Measurements from ENCODE around the gene RFNG.
A peak's percentile ranks its signal among the peaks of the same experiment; 100 is the strongest.

RFNG gene

GRCh38 chr17:82058855-82059249, 7.2 kb upstream of the RFNG start:
- Histone ChIP-seq H3K18ac (ENCODE audit: low read length) (no peak overlapping the region), H2BK5ac (ENCODE audit: low read length) (no peak overlapping the region), H2AK5ac (ENCODE audit: low read depth, low read length) (no peak overlapping the region), H4K8ac (ENCODE audit: low read depth, low read length) (no peak overlapping the region), H3K4me3 (ENCODE audit: low read length in 2 of 2) (peak overlapping the region in 1 of 2 donors; percentile 22), H2BK12ac (ENCODE audit: low read length) (peak overlapping the region; percentile 22), H2BK120ac (ENCODE audit: low read depth, low read length) (no peak overlapping the region), H3K27ac (replicated peaks; ENCODE audit: low read length) (no peak overlapping the region), H3K9me3 (replicated peaks in 1 of 2; ENCODE audit: control insufficient read depth in 2 of 2, insufficient read depth in 1 of 2, low read depth in 1 of 2, low read length in 2 of 2) (no peaks in the 10 kb centered on the region), H3K4me2 (ENCODE audit: insufficient read depth, low read length, poor library complexity, severe bottlenecking) (no peak overlapping the region), H3K9ac (ENCODE audit: low read depth, low read length, poor library complexity) (no peak overlapping the region), H3K23ac (ENCODE audit: low read depth, low read length, poor library complexity) (peak overlapping the region; percentile 55), H3K14ac (ENCODE audit: low read length) (no peak overlapping the region), H3K79me1 (ENCODE audit: low read depth, low read length) (peaks cover 8% of the 10 kb centered on the region), H3K36me3 (replicated peaks in 1 of 2; ENCODE audit: control insufficient read depth in 2 of 2, insufficient read depth in 2 of 2, low read length in 2 of 2) (peaks cover 72 to 98% of the 10 kb centered on the region in 2 donors), H3K4ac (ENCODE audit: low read length) (no peak overlapping the region), H4K91ac (ENCODE audit: low read depth, low read length, poor library complexity) (no peak overlapping the region), H2AFZ (ENCODE audit: low read length) (no peak overlapping the region), H2BK15ac (ENCODE audit: low read length) (no peak overlapping the region), H3K4me1 (ENCODE audit: control insufficient read depth in 2 of 2, insufficient read depth in 1 of 2, low read depth in 1 of 2, low read length in 2 of 2) (no peaks in the 10 kb centered on the region), H3K27me3 (ENCODE audit: control insufficient read depth in 3 of 3, insufficient read depth in 3 of 3, low read depth in 1 of 3, low read length in 3 of 3) (no peaks in the 10 kb centered on the region)
- WGBS, 2 donors (ENCODE audit: extremely low coverage in 2 of 2, insufficient read length in 2 of 2, insufficient replicate concordance in 1 of 2): no CpG with 5 or more reads among the region's 10 CpGs
- DNase-seq (ENCODE audit: low spot score): no peak

GRCh38 chr17:82058230-82058854, 6.7 kb upstream of the RFNG start:
- Histone ChIP-seq H3K18ac (ENCODE audit: low read length) (no peak overlapping the region), H3K27ac (replicated peaks; ENCODE audit: low read length) (no peak overlapping the region)

DNA sequence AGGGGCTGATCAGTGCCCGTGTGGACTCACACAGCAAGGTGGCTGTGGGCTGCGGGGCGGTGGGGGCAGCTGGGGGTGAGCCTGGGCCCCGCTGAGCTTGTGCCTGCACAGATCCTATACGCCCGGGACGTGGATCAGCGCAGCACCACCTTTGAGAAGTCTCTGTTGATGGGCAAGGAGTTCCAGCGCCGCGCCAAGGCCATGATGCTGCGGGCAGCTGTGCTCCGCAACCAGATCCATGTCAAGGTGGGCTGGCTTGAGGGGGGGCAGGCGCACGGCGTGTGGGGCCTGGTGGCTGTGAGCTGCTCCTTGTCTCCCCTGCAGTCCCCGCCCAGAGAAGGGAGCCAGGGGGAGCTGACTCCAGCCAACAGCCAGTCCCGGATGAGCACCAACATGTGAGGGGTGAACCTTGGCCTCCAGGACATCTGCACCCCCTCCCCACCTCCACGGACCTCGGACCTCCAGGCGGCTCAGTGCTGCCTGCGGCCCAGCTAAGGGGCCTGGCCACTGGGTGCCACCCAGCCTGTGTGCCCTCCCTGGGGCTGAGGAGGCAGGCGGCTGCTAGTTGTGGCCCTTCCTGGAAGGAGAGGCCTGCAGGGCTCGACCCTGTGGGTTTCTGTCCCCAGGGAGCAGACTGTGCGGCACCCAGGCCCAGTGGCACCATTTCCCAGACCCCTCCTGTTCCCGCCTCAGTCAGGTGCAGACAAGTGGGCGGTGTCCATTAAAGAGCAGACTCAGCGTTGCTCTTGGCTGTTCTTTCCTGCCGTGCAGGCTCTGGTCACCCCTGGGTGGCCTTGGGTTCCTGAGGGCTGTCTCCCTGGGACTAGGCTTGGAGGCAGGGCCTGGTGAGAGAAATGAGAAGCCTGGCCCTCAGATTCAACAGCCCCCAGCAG, 5.4 kb upstream of the RFNG start:
- WGBS, 2 donors (ENCODE audit: extremely low coverage in 2 of 2, insufficient read length in 2 of 2, insufficient replicate concordance in 1 of 2): no CpG with 5 or more reads among the region's 29 CpGs
- no peak overlapping the region for H2AFZ ChIP-seq (ENCODE audit: low read length)

More at GRCh38 chr17:82058230-82058854, 6.7 kb upstream of the RFNG start:
- H4K8ac ChIP-seq (ENCODE audit: low read depth, low read length): no peak overlapping the region
- H3K23ac ChIP-seq (ENCODE audit: low read depth, low read length, poor library complexity): peak overlapping the region; percentile 55
- H2BK15ac ChIP-seq (ENCODE audit: low read length): no peak overlapping the region
- peaks cover 8% of the 10 kb centered on the region for H3K79me1 ChIP-seq (ENCODE audit: low read depth, low read length)
- no peak overlapping the region for H2BK120ac ChIP-seq (ENCODE audit: low read depth, low read length)
- no peak overlapping the region for H3K9ac ChIP-seq (ENCODE audit: low read depth, low read length, poor library complexity)
- H3K9me3 ChIP-seq (replicated peaks in 1 of 2; ENCODE audit: control insufficient read depth in 2 of 2, insufficient read depth in 1 of 2, low read depth in 1 of 2, low read length in 2 of 2): no peaks in the 10 kb centered on the region
- peaks cover 70 to 98% of the 10 kb centered on the region in 2 donors for H3K36me3 ChIP-seq (replicated peaks in 1 of 2; ENCODE audit: control insufficient read depth in 2 of 2, insufficient read depth in 2 of 2, low read length in 2 of 2)
- no peak overlapping the region for H3K4ac ChIP-seq (ENCODE audit: low read length)
- H2BK12ac ChIP-seq (ENCODE audit: low read length): peak overlapping the region; percentile 22
- H3K27me3 ChIP-seq (ENCODE audit: control insufficient read depth in 3 of 3, insufficient read depth in 3 of 3, low read depth in 1 of 3, low read length in 3 of 3): no peaks in the 10 kb centered on the region
- H2AK5ac ChIP-seq (ENCODE audit: low read depth, low read length): no peak overlapping the region
- H2BK5ac ChIP-seq (ENCODE audit: low read length): no peak overlapping the region
- WGBS, 2 donors (ENCODE audit: extremely low coverage in 2 of 2, insufficient read length in 2 of 2, insufficient replicate concordance in 1 of 2): no CpG with 5 or more reads among the region's 17 CpGs
- no peak for DNase-seq (ENCODE audit: low spot score)
- H3K14ac ChIP-seq (ENCODE audit: low read length): no peak overlapping the region
- H3K4me2 ChIP-seq (ENCODE audit: insufficient read depth, low read length, poor library complexity, severe bottlenecking): no peak overlapping the region
- no peaks in the 10 kb centered on the region for H3K4me1 ChIP-seq (ENCODE audit: control insufficient read depth in 2 of 2, insufficient read depth in 1 of 2, low read depth in 1 of 2, low read length in 2 of 2)
- H3K4me3 ChIP-seq (ENCODE audit: low read length in 2 of 2): no peak overlapping the region
- no peak overlapping the region for H2AFZ ChIP-seq (ENCODE audit: low read length)
- no peak overlapping the region for H4K91ac ChIP-seq (ENCODE audit: low read depth, low read length, poor library complexity)

More for the DNA sequence above, 5.4 kb upstream of the RFNG start:
- H3K36me3 ChIP-seq (replicated peaks in 1 of 2; ENCODE audit: control insufficient read depth in 2 of 2, insufficient read depth in 2 of 2, low read length in 2 of 2): peaks cover 64 to 87% of the 10 kb centered on the region in 2 donors
- DNase-seq (ENCODE audit: low spot score): no peak
- peak overlapping the region; percentile 96 for H4K8ac ChIP-seq (ENCODE audit: low read depth, low read length)
- no peaks in the 10 kb centered on the region for H3K27me3 ChIP-seq (ENCODE audit: control insufficient read depth in 3 of 3, insufficient read depth in 3 of 3, low read depth in 1 of 3, low read length in 3 of 3)
- peaks cover 14% of the 10 kb centered on the region for H3K79me1 ChIP-seq (ENCODE audit: low read depth, low read length)
- H3K9ac ChIP-seq (ENCODE audit: low read depth, low read length, poor library complexity): peak overlapping the region; percentile 30
- no peak overlapping the region for H2BK120ac ChIP-seq (ENCODE audit: low read depth, low read length)
- H3K18ac ChIP-seq (ENCODE audit: low read length): no peak overlapping the region
- no peak overlapping the region for H3K27ac ChIP-seq (replicated peaks; ENCODE audit: low read length)
- H3K23ac ChIP-seq (ENCODE audit: low read depth, low read length, poor library complexity): peak overlapping the region; percentile 44
- no peak overlapping the region for H3K4me2 ChIP-seq (ENCODE audit: insufficient read depth, low read length, poor library complexity, severe bottlenecking)
- H4K91ac ChIP-seq (ENCODE audit: low read depth, low read length, poor library complexity): no peak overlapping the region
- no peak overlapping the region for H3K4me3 ChIP-seq (ENCODE audit: low read length in 2 of 2)
- H3K14ac ChIP-seq (ENCODE audit: low read length): no peak overlapping the region
- H2BK15ac ChIP-seq (ENCODE audit: low read length): no peak overlapping the region
- no peak overlapping the region for H2BK5ac ChIP-seq (ENCODE audit: low read length)
- H2AK5ac ChIP-seq (ENCODE audit: low read depth, low read length): no peak overlapping the region
- H3K9me3 ChIP-seq (replicated peaks in 1 of 2; ENCODE audit: control insufficient read depth in 2 of 2, insufficient read depth in 1 of 2, low read depth in 1 of 2, low read length in 2 of 2): no peaks in the 10 kb centered on the region
- H3K4ac ChIP-seq (ENCODE audit: low read length): no peak overlapping the region
- no peak overlapping the region for H2BK12ac ChIP-seq (ENCODE audit: low read length)
- H3K4me1 ChIP-seq (ENCODE audit: control insufficient read depth in 2 of 2, insufficient read depth in 1 of 2, low read depth in 1 of 2, low read length in 2 of 2): peaks cover 3% of the 10 kb centered on the region in 2 donors

Data from neuronal stem cell (in vitro differentiated cells).